Neutrophil (primary cell): ENCODE measurements around the gene ITPKB.
"Not testable (repeated sequence)": the region's sequence is repeated elsewhere in the genome, so short reads cannot be mapped to it uniquely, and the experiment has no call there.

Experiments
- H3K27ac ChIP-seq: fragments of 200-600 bp; sonication (generic); 2 replicates; pipeline ENCODE4 v1.5.1; 2016; ENCODE audit warnings: mild to moderate bottlenecking, moderate library complexity
- H3K27me3 ChIP-seq: fragments of 200-600 bp; sonication (generic); 2 replicates; pipeline ENCODE4 v1.6.0; 2016; ENCODE audit warnings: mild to moderate bottlenecking
- H3K36me3 ChIP-seq: fragments of 200-600 bp; sonication (generic); 2 replicates; pipeline ENCODE4 v1.5.1; 2017
- H3K4me1 ChIP-seq, 2 experiments: fragments of 200-600 bp in 1 of 2; sonication (generic) in 1 of 2; 1 replicate in 1 of 2; 2 replicates in 1 of 2; pipeline versions ENCODE4 v1.5.1 to v1.6.1; 2013 to 2016; ENCODE audit warnings: low read depth in 1 of 2, low read length in 1 of 2, mild to moderate bottlenecking in 1 of 2, moderate library complexity in 1 of 2; ENCODE audit not compliant: control insufficient read depth in 1 of 2, insufficient read depth in 1 of 2
- H3K4me3 ChIP-seq, 2 experiments: fragments of 200-600 bp in 1 of 2; sonication (generic) in 1 of 2; 1 replicate in 1 of 2; 2 replicates in 1 of 2; pipeline ENCODE4 v1.5.1; 2013 to 2016; ENCODE audit warnings: low read depth in 1 of 2, low read length in 1 of 2, mild to moderate bottlenecking in 1 of 2, moderate library complexity in 1 of 2
- H3K9me3 ChIP-seq: fragments of 200-600 bp; sonication (generic); 2 replicates; pipeline ENCODE4 v1.5.1; 2016
- TF ChIP-seq, protein P1 (sequence below): fragments of 200-600 bp; sonication (generic); IDR thresholded peaks from 2 replicates; pipeline ENCODE4 v1.5.1; 2016; ENCODE audit warnings: antibody characterized with exemption

Gene ITPKB

DNA sequence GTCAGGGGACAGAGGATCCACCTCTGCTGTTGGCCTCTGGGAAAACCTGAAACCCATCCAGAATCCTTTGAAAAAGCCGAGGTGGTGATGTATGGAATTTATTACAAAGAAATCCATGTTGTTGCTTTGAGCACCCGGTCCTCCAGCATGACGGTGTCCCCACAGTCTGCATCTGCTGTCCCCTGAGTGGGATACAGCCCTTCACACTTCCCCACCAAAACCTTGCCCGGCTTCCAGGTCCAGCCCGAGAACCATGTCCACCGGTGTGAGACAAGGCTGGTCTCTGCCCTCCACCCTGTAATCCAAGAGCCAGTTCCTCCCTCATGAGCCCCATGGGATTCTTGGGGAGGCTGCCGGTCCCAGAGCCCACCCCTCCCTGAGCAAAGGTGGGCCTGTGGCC, 120.1 kb downstream of the ITPKB start:
- TF ChIP-seq, protein P1, sequence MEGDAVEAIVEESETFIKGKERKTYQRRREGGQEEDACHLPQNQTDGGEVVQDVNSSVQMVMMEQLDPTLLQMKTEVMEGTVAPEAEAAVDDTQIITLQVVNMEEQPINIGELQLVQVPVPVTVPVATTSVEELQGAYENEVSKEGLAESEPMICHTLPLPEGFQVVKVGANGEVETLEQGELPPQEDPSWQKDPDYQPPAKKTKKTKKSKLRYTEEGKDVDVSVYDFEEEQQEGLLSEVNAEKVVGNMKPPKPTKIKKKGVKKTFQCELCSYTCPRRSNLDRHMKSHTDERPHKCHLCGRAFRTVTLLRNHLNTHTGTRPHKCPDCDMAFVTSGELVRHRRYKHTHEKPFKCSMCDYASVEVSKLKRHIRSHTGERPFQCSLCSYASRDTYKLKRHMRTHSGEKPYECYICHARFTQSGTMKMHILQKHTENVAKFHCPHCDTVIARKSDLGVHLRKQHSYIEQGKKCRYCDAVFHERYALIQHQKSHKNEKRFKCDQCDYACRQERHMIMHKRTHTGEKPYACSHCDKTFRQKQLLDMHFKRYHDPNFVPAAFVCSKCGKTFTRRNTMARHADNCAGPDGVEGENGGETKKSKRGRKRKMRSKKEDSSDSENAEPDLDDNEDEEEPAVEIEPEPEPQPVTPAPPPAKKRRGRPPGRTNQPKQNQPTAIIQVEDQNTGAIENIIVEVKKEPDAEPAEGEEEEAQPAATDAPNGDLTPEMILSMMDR, result no peak
- no peaks in the 10 kb centered on the region for H3K9me3 ChIP-seq
- H3K4me1 ChIP-seq, result no peaks in the 10 kb centered on the region
- no peak overlapping the region for H3K27ac ChIP-seq
- H3K4me3 ChIP-seq, result no peak overlapping the region
- H3K27me3 ChIP-seq, result no peaks in the 10 kb centered on the region
- H3K36me3 ChIP-seq, result no peaks in the 10 kb centered on the region

- no peak overlapping the region for H3K4me3 ChIP-seq
- H3K27me3 ChIP-seq, result no peaks in the 10 kb centered on the region
- H3K27ac ChIP-seq, result no peak overlapping the region
- H3K36me3 ChIP-seq, result no peaks in the 10 kb centered on the region
- H3K4me1 ChIP-seq, result no peaks in the 10 kb centered on the region
- no peaks in the 10 kb centered on the region for H3K9me3 ChIP-seq
- TF ChIP-seq, protein P1, result no peak
Measured at GRCh38 chr1:226618380-226618779, 120.7 kb downstream of the ITPKB start.

- H3K27ac ChIP-seq, H3K9me3 ChIP-seq, H3K27me3 ChIP-seq, H3K4me1 ChIP-seq, H3K36me3 ChIP-seq, H3K4me3 ChIP-seq: not testable (repeated sequence)
Measured at GRCh38 chr1:226617719-226618118, 121.4 kb downstream of the ITPKB start.

DNA sequence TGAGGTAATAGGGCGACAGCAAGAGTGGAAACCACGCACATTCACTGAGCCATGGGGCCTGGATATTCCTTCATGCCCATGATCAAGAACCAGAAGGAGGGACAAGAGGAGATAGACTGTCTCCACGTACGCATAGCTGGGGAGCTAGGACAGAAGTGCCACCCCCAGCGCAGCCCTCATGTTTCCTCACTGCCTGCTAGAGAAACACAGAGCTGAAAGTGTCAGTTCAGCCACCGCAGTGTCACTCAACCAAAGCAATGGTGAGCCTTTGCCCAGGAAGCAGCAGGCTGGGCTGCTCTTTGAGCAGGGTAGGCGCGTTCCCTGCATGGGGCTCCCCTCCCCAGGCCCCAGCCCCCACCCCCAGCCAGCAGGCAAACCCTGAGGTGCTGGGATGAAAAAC, 122.0 kb downstream of the ITPKB start:
- Histone ChIP-seq H3K27ac (no peak overlapping the region), H3K4me1 (no peaks in the 10 kb centered on the region), H3K4me3 (no peak overlapping the region), H3K36me3 (no peaks in the 10 kb centered on the region), H3K27me3 (no peaks in the 10 kb centered on the region), H3K9me3 (no peaks in the 10 kb centered on the region)
- TF ChIP-seq, protein P1, result no peak

DNA sequence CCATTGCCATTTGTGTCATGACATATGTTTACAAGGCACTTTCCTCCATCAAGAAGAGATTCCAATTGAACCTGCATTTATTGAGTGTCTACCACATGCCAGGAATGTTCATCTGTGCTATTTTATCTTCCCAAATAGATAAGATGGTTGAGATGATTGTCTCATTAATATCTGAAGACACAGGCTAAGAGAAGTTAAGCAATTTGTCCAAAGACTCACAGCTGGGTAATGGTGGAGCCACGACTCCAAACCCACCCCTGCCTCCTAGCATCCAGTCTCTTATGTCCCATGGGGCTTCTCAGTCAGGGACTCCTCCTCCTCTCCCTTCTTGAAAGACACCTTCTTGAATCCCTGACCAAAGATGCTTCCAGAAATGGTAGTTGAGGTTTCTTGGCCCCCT, 122.4 kb downstream of the ITPKB start:
- no peak overlapping the region for H3K27ac ChIP-seq
- no peaks in the 10 kb centered on the region for H3K36me3 ChIP-seq
- H3K9me3 ChIP-seq, result no peaks in the 10 kb centered on the region
- H3K4me3 ChIP-seq, result no peak overlapping the region
- no peaks in the 10 kb centered on the region for H3K4me1 ChIP-seq
- TF ChIP-seq, protein P1, result no peak
- H3K27me3 ChIP-seq, result no peaks in the 10 kb centered on the region

- no peaks in the 10 kb centered on the region for H3K27me3 ChIP-seq
- no peaks in the 10 kb centered on the region for H3K9me3 ChIP-seq
- no peak overlapping the region for H3K4me3 ChIP-seq
- H3K27ac ChIP-seq, result no peak overlapping the region
- H3K36me3 ChIP-seq, result no peaks in the 10 kb centered on the region
- TF ChIP-seq, protein P1, result no peak
- no peaks in the 10 kb centered on the region for H3K4me1 ChIP-seq
Measured at GRCh38 chr1:226615876-226616275, 123.2 kb downstream of the ITPKB start.

GRCh38 chr1:226611980-226612379, 127.1 kb downstream of the ITPKB start:
- not testable (repeated sequence) for H3K36me3 ChIP-seq, H3K9me3 ChIP-seq, H3K4me3 ChIP-seq, H3K4me1 ChIP-seq, H3K27ac ChIP-seq
- peaks cover 18% of the 10 kb centered on the region for H3K27me3 ChIP-seq
